OCI-LY7 (cell line): ENCODE data around the gene LILRB2. TPM values are rescaled to one million over a fixed set of nuclear protein-coding genes. Genes with fewer than 3 reads are reported as not detected.
"Not testable (repeated sequence)": the region's sequence is repeated elsewhere in the genome, so short reads cannot be mapped to it uniquely, and the experiment has no call there.

Source experiments
- BruUV-seq: library from RNA; stranded (reverse); fragments of 400-500 nt; replicated peaks from 2 replicates; lab custom pipeline; 2021; lab: Mats Ljungman, UMichigan
- CTCF ChIA-PET: fragments of 300-600 bp; sonication (Branson Sonifier 250); formaldehyde crosslinking; loops from one replicate; lab custom pipeline; 2022; ENCODE audit warnings: antibody characterized with exemption; ENCODE audit not compliant: unreplicated experiment; lab: Charles Lee
- POLR2A ChIA-PET: fragments of 300-600 bp; sonication (Branson Sonifier 250); formaldehyde crosslinking; loops from one replicate; lab custom pipeline; 2022; ENCODE audit warnings: antibody characterized with exemption; lab: Charles Lee
- DNase-seq: peaks from one replicate; pipeline ENCODE4 v3.0.0-alpha.2; 2015; ENCODE audit warnings: low spot score
- H2AFZ ChIP-seq: fragments of 200-600 bp; sonication (generic), shearing (Covaris generic); 2 replicates; pipeline ENCODE4 v1.6.1; 2014; ENCODE audit warnings: mild to moderate bottlenecking, antibody characterized with exemption, low read length, moderate library complexity
- H3K27ac ChIP-seq: fragments of 200-600 bp; sonication (generic); 2 replicates; pipeline ENCODE4 v1.5.1; 2014; ENCODE audit warnings: mixed run types, low read depth, mild to moderate bottlenecking, moderate library complexity, low read length, inconsistent platforms; ENCODE audit not compliant: poor library complexity, severe bottlenecking
- H3K36me3 ChIP-seq: fragments of 200-600 bp; sonication (generic); 2 replicates; pipeline ENCODE4 v1.6.1; 2014; ENCODE audit warnings: mild to moderate bottlenecking, antibody characterized with exemption, low read length, moderate library complexity, mixed read lengths; ENCODE audit not compliant: insufficient read depth
- H3K4me1 ChIP-seq: fragments of 200-600 bp; sonication (generic); 2 replicates; pipeline ENCODE4 v1.5.1; 2014; ENCODE audit warnings: mild to moderate bottlenecking, low read length; ENCODE audit not compliant: insufficient read depth, poor library complexity, severe bottlenecking
- H3K4me2 ChIP-seq: fragments of 200-600 bp; sonication (generic); 2 replicates; pipeline ENCODE4 v1.6.1; 2014; ENCODE audit warnings: mild to moderate bottlenecking, low read length
- H3K4me3 ChIP-seq: fragments of 200-600 bp; sonication (generic); 2 replicates; pipeline ENCODE4 v1.5.1; 2014; ENCODE audit warnings: mild to moderate bottlenecking, low read depth, low read length; ENCODE audit not compliant: poor library complexity, severe bottlenecking
- H3K79me2 ChIP-seq: fragments of 200-600 bp; sonication (generic); 2 replicates; pipeline ENCODE4 v1.6.1; 2016; ENCODE audit warnings: low read depth, mild to moderate bottlenecking, low read length, moderate library complexity, mixed read lengths; ENCODE audit not compliant: insufficient read depth
- H3K9me2 ChIP-seq: fragments of 200-600 bp; sonication (generic); 2 replicates; pipeline ENCODE4 v1.6.1; 2016; ENCODE audit warnings: mild to moderate bottlenecking, low read length, mixed read lengths; ENCODE audit not compliant: insufficient read depth
- H3K9me3 ChIP-seq: fragments of 200-600 bp; sonication (generic); 2 replicates; pipeline ENCODE4 v1.6.1; 2014; ENCODE audit warnings: mild to moderate bottlenecking, mixed run types, low read length, mixed read lengths
- H4K20me1 ChIP-seq: fragments of 200-600 bp; sonication (generic); 2 replicates; pipeline ENCODE4 v1.6.1; 2014; ENCODE audit warnings: mild to moderate bottlenecking, antibody characterized with exemption, low read length, moderate library complexity, mixed read lengths; ENCODE audit not compliant: insufficient read depth
- intact Hi-C: fragments of 100-400 bp; cut with micrococcal nuclease; formaldehyde crosslinking; loops from one replicate; pipeline ENCODE4 v1.10.0; 2022; ENCODE audit not compliant: unreplicated experiment
- total RNA-seq, 2 experiments: library from RNA; depleted of rRNA in 1 of 2; stranded (reverse); fragments of >200 nt in 1 of 2; shearing (Covaris generic) in 1 of 2; gene quantifications; 2 replicates each; pipeline ENCODE4 v1.2.3, GENCODE V29; 2014 to 2022

LILRB2 gene
- total RNA-seq, 2 experiments from 2014 or later, result not detected

GRCh38 chr19:54242646-54243045 is 38.3 kb downstream of the LILRB2 start, which contains the start of gene LILRA6:
Gene LILRA6, minus strand, starts transcription at chr19:54242790.
- CTCF ChIA-PET, H3K79me2 ChIP-seq, intact Hi-C loops, H3K4me2 ChIP-seq, H2AFZ ChIP-seq, POLR2A ChIA-PET, H3K36me3 ChIP-seq, H3K9me3 ChIP-seq, H3K4me1 ChIP-seq, DNase-seq, BruUV-seq, H4K20me1 ChIP-seq, H3K27ac ChIP-seq, H3K9me2 ChIP-seq, H3K4me3 ChIP-seq: not testable (repeated sequence)

- CTCF ChIA-PET, H2AFZ ChIP-seq, H3K79me2 ChIP-seq, BruUV-seq, H3K4me1 ChIP-seq, H3K9me3 ChIP-seq, DNase-seq, H3K4me3 ChIP-seq, H3K36me3 ChIP-seq, H3K4me2 ChIP-seq, intact Hi-C loops, POLR2A ChIA-PET, H3K27ac ChIP-seq, H3K9me2 ChIP-seq, H4K20me1 ChIP-seq: not testable (repeated sequence)
Measured at GRCh38 chr19:54242234-54242633, 38.7 kb downstream of the LILRB2 start.

DNA sequence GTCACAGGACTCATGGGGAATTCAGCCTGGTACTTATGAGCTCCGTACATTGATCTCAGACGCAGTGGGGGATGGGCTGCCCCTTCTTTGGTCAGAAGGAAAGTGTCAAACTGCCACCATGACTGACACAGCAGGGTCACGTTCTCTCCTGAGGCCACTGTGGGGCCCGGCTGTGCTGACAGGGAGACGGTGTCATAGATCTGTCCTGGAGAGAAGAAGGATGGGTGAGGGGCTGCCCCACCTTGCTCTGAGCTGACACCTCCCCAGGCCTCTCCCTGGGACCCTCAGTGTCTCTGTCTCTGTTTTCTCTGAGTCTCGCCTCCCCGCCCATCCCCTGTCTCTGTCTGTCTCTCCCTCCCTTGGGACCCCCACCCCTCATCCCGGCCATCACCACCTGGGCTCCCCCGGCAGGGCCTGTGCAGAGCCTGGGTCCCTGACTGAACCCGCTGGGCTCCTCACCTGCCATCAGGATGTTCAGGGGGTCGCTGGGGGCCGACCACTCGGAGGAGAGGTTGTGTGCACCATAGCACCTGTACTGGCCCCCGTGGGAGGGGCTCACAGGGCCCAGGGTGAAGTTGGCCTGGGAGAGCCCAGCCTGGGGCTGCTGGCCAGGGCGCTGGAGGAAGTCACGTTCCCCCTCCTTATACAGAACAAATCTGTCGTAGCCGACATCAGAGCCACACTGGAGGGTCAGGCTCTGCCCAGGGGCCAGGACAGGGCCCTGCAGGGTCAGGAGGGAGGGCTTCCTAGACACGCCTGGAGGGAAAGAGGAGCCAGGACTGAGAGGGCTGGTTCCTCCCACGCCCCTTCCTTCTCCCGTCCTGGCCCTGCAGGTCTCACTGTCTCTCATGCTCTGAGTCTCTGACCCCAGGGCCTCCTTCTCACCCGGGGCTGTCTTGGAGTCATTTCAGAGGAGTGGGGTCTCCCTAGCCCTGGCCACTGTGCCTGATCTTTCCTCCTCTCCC is 40.3 kb downstream of the LILRB2 start:
- H3K4me2 ChIP-seq, H3K27ac ChIP-seq, CTCF ChIA-PET, H3K79me2 ChIP-seq, intact Hi-C loops, H4K20me1 ChIP-seq, POLR2A ChIA-PET, H3K36me3 ChIP-seq, DNase-seq, BruUV-seq, H3K4me1 ChIP-seq, H2AFZ ChIP-seq, H3K4me3 ChIP-seq, H3K9me2 ChIP-seq, H3K9me3 ChIP-seq: not testable (repeated sequence)

DNA sequence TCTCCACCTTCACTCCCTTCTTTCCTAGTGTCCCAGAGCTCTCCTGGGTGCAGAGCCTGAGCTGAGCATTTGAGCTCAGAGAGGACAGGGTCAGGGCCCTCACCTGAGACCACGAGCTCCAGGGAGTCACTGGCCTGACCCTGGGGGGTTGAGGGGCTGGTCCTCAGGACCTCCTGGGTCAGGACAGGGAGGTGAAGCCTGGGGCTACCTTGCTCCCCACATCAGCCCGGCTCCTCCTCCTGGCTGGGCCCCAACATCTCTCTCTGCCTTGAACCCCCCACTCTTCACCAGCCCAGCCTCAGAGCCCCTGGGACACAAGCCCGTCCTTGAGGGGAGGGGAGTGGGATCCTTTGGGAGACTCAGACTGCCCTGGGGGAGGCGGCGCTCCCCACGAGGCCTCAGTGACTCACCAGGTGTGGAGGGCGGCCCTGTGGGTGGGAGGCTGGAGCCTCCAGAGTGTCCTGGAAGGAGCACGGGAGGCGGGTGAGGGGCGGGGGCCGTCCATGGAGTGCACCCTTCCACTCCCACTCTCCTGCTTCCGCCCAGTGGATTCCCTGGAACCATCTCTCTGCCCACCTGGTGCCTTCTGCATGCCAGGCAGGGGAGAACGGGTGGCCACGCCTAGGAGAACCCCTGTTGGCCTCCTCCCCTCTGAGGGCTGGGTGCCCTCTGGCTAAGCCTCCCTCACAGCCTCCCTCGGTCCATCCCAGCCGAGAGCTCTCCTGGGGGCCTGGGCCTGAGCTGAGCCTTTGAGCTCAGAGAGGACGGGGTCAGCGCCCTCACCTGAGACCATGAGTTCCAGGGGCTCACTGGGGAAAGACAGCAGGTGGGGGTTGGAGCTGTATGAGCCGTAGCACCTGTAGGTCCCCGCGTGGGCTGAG is 41.2 kb downstream of the LILRB2 start:
- H3K36me3 ChIP-seq, H3K9me2 ChIP-seq, POLR2A ChIA-PET, H2AFZ ChIP-seq, H3K4me1 ChIP-seq, DNase-seq, BruUV-seq, H4K20me1 ChIP-seq, intact Hi-C loops, H3K27ac ChIP-seq, H3K4me2 ChIP-seq, H3K79me2 ChIP-seq, H3K4me3 ChIP-seq, H3K9me3 ChIP-seq, CTCF ChIA-PET: not testable (repeated sequence)
